HL-60/S4 treated with phorbol 12-myristate 13-acetate at 8.2 ng/mL for 4 days and 3 days (cell line): ENCODE data around the gene TBC1D30.
"Not testable (repeated sequence)": the region's sequence is repeated elsewhere in the genome, so short reads cannot be mapped to it uniquely, and the experiment has no call there.

Experiments
- in situ Hi-C: fragments of 300-500 bp; cut with MboI; formaldehyde crosslinking; loops from 2 replicates; pipeline ENCODE4 v1.15.0; 2022; ENCODE audit warnings: low sequenced_read_pairs

TBC1D30 gene, protein sequence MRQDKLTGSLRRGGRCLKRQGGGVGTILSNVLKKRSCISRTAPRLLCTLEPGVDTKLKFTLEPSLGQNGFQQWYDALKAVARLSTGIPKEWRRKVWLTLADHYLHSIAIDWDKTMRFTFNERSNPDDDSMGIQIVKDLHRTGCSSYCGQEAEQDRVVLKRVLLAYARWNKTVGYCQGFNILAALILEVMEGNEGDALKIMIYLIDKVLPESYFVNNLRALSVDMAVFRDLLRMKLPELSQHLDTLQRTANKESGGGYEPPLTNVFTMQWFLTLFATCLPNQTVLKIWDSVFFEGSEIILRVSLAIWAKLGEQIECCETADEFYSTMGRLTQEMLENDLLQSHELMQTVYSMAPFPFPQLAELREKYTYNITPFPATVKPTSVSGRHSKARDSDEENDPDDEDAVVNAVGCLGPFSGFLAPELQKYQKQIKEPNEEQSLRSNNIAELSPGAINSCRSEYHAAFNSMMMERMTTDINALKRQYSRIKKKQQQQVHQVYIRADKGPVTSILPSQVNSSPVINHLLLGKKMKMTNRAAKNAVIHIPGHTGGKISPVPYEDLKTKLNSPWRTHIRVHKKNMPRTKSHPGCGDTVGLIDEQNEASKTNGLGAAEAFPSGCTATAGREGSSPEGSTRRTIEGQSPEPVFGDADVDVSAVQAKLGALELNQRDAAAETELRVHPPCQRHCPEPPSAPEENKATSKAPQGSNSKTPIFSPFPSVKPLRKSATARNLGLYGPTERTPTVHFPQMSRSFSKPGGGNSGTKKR

DNA sequence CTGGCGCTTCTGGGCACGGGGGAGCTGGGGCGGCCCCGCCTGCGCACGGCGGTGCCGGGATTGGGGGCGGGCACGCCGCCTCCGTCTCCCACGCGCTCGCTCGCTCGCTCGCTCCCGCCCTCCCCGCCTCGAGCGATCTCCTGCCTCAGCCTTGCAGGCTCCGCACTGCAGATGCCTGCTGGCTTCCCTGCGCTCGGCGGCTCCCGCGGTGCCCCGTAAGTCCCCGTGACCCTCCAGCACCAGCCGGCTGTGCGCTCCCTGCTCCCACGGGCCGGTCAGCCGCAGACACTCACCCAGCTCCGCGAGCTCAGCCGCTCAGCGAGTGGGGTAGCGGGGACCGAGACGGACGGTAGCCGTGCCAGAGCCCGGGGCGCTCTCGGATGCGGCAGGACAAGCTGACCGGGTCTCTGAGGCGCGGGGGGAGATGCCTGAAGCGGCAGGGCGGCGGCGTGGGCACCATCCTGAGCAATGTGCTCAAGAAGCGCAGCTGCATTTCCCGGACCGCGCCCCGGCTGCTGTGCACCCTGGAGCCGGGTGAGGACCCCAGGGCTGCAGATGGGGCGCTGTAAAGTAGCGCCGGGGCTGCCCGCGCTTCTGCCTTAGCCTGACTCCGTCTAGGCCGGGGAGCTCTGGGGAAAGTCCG lies at the start of gene TBC1D30:
TSS of gene TBC1D30 (plus strand) at position 148 of the 643 bp plus-strand sequence. CDS start at position 381, 233 bp downstream.
- in situ Hi-C loops, result no loop called here

DNA sequence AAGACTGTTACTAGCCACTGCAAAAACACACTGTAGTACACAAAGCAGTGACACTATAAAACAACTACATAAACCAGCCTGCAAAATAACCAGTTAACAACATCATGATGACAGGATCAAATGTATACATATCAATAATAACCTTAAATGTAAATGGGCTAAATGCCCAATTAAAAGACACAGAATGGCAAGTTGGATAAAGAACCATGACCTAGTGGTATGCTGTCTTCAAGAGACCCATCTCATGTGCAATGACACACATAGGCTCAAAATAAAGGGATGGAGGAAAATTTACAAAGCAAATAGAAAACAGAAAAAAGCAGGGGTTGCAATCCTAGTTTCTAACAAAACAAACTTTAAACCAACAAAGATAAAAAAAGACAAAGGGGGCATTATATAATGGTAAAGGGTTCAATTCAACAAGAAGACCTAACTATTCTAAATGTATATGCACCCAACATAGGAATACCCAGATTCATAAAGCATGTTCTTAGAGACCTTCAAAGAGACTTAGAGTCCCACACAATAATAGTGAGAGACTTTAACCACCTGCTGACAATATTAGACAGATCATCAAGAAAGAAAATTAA lies 49.2 kb upstream of the TBC1D30 start:
- in situ Hi-C loops, result not testable (repeated sequence)

DNA sequence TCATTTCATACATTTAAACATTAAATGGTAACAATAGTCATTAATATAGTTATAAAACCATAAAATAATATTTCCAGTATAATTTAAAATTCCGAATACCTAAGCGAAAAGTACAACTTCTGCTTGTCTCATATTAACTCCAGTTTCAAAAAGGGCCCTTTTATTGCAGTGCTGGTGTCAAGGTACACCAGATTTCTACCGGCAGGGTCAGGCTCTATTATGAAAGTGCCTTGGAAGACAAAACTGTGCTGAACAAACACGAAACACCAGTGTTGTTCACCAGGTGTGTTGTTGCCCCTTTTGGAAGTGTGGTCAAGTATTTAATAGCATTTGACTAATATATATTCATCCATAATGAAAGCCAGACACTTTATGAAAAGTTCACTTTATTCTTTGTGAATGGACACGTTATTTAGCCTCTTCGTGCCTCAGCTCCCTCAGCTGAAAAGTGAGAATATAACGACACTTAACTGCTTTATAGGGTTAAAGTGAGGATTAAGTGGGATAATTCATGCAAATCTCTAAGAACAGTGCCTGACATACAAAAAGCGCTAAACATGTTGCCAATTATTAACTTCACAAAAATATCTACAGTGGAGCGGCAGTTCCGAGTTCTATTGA lies 45.0 kb upstream of the TBC1D30 start:
- in situ Hi-C loops, result no loop called here

DNA sequence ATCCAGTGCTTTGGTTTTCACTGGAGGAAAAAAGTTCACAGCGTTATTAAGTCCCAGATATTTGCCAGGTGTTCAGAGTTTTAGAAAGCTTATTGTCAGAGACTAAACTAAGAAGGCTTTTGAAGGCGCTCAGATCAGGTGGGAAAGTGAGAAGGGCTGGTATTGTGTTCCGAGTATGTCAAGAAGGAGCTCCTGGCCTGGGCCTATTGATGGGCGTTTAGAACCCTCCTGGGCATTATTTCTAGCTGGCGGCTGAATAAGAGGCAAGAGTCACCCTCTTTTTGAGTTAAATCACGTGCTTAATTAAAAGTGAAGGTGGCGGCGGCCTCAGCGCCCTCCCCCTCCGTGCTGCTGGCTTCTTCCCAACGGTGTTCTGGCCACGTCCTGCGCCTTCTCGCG lies 44.3 kb upstream of the TBC1D30 start:
- in situ Hi-C loops, result no loop called here

DNA sequence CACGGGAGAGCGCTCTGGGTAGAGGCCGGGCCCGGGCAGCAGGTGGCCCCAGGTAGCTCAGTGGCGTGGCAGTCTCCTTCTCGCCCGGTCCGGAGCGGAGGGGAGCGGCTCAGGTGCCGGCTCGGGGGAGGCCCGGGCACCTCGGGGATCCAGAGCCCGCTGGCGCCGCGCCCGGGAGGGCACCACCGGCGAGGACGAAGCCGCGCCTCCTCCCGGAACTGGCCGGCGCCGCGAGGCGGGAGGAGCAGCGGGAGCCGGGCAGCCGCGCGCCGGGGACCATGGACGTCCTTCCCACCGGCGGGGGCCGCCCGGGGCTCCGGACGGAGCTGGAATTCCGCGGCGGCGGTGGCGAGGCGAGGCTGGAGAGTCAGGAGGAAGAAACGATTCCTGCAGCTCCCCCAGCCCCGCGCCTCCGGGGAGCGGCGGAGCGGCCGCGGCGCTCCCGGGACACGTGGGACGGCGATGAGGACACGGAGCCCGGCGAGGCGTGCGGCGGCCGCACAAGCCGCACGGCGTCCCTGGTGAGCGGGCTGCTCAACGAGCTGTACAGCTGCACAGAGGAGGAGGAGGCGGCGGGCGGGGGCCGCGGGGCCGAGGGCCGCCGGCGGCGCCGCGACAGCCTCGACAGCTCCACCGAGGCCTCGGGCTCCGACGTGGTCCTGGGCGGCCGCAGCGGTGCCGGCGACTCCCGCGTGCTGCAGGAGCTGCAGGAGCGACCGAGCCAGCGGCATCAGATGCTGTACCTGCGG lies 43.7 kb upstream of the TBC1D30 start:
- in situ Hi-C loops, result no loop called here

DNA sequence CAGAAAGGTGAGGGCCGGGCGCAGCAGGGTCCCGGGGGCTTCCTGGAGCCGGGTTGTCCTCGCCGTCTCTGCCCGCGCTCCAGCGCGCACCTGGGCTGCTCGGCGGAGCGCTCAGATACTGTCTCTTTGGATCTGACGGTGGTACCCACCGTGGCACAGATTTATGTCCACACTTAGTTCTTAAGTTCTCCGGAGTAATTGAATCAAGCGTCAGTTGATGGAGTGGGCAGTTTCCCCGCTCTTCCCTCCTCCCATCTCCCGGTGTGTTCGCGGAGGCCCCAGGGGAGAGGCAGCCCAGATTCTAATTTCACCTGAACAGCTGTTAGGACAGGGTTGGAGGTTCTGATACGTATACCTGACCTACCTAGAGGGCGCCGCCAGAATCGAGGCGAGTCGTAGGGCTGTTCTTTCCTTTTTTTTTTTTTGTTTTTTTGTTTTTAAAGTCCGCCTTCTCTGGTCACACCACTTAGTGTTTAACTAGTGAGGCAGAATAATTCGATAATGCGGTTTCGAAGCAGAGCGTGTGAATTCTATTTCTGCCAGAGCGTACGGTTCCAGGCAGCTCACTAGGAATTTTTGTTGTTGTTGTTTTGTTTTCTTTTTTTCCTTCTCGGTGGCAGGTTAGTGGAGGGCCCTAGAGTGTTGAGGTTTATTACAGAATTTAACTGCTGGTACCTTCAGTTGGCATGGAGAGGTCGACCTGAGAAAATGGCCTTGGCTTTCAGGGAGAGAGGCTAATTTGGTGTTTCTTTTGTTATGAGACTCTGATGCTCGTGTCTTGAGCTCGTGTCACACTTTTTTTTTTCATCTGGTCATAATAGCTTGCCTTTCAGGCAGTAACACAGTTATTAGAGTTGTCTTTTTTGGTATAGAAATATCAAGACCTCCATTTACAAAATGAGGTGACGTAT lies 42.9 kb upstream of the TBC1D30 start:
- in situ Hi-C loops, result no loop called here

DNA sequence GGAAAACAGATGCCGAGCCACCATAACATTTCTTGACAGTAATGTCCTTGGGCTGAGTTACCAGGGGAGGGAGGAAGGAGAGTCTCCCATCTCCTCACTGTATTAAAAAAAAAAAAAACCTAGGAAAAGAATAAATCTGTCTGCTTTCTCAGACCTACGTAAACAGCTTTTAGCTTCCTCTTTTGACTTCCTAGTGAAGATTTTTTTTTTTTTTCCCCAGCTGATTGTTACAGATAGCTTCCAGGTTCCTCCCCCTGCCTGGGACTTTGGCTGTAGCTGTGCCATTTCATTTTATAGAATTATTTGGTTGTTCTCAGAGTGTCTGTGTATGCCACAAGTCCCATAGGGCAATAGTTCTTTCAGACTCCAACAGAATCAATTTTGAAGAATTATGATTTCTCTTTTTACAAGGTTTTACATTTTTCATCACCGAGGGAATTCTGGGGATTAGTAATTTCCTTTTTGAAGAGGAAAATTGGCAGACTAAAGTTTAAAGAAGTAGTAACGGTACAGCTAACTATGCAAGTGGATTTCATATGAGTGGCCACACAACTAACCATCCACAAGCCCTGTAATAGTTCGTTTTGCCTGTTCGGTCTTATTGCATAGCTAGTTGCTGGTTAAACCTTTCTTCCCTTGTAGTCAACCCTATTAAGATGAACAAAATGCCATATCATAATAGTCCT lies 42.1 kb upstream of the TBC1D30 start:
- in situ Hi-C loops, result no loop called here

DNA sequence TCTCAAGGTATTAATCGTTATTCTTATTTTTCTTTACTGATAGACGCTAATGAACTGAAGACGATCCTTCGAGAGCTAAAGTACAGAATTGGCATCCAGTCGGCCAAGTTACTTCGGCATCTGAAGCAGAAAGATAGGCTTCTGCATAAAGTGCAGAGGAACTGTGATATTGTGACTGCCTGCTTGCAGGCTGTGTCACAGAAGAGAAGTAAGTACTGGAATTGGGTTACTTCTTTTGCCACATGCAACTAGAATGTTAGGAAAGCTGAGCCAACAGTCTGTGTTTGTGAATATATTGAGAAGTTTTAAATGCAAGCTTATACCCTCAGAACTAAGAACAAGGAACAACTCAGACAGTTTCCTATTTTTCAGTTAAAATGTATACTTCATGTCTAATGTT lies 38.6 kb upstream of the TBC1D30 start:
- in situ Hi-C loops, result no loop called here

DNA sequence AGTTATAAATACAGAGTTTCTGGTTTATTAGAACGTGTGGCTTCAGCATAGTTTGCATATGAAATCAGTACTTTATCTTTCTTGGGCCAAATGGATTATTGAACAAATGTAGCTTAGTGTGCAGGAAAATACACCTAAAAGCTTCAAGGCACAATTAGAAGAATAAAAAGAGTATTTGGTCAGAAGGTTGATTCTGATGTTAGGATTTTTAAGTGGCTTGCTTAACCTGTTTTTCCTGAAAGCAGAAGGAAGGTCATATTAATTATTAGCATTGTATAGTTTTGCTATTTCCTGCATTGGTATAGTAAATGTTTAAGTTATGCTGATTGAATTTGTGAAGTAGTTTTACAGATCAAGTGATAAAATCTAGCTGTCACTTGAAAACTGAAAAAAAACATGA lies 34.3 kb upstream of the TBC1D30 start:
- in situ Hi-C loops, result no loop called here

DNA sequence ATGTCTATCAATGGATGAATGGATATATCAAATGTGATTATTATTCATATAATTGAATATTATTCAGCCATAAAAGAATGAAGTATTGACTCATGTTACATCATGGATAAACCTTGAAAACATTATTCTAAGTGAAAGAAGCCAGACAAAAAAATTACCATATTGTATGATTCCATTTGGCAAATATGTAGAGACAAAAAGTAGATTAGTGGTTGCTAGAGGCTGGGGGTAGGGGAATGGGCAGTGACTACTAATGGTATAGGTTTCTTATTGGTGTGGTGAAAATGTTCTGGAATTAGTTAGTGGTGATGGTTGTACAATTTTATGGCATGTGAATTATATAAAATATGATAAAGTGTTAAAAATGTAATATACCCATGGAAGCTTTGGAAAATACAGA lies 33.4 kb upstream of the TBC1D30 start:
- in situ Hi-C loops, result no loop called here

DNA sequence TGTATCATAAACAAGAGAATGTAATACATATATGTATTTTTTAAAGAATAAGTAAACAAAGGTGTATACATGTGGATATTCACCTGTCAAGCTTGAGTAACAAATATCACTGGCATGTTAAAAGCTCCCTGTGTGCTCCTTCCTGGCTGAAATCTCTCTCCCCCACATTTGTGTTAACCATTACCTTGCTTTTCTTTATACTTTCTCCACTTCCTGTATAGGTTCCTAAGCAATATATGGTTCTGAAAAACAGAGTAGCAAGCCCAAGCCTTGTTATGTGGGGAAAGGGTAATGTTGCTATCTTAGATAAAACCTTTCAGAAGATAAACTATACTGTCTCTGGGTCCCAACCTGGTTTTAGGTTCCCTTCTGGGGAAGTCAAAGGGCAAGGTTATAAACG lies 32.3 kb upstream of the TBC1D30 start:
- in situ Hi-C loops, result no loop called here

DNA sequence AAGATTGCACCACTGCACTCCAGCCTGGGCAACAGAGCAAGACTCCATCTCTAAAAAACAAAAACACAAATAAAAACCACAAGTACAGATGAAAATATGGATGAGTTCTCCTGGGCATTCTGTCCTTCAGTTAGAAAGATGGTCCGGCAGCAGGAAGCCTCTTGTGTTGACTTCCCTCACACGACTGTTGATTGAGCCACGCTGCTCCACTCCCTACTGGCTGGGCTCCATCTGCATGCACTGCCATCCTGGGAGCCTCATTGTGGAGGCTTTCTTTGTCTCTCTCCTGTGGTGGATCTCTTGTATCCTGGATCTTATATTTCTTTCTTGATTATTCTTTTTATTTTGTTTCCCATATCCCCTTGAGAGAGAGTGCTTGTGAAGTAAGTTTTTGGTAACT lies 30.8 kb upstream of the TBC1D30 start:
- in situ Hi-C loops, result no loop called here

DNA sequence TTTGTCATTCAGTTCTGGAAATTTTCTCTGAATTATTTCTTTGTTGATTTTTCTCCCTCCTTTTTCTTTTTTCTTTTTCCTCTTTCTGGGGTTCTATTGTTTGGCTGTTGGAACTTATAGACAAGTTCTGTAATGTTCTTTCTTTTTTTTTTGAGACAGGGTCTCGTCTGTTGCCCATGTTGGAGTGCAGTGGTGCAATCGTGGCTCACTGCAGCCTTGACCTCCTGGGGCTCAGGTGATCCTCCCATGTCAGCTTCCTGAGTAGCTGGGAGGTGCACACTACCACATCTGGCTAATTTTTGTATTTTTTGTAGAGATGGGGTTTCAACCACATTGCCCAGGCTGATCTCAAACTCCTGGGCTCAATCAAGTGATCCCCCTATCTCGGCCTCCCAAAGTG lies 30.1 kb upstream of the TBC1D30 start:
- in situ Hi-C loops, result no loop called here

DNA sequence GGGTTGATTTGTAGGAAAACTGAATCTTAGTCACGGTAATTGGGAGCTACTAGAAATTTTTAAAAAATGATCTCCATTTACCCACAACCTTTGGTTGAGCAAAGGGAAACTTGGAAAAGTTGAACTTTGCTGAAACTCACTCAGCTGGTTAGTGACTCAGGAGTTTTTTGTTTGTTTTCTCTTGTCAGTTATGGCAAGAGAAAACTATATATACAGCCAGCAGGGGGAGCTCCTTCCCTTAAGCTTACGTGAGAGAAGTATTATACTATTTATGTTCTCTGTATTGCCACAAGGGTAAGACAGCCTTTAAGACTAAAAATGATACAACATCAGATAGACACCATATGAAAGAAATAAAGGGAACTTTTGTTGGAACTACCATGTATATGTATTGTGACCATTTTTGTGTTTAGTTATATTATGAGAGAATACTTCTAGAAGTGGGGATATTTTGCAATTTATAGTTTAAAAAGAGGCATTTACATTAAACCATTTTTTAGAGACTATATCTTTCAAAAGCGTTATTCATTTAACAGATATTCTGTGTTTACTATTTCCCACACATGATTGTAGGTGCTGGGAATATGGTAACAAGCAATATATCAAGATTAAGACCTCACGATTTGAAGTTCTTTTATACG lies 28.1 kb upstream of the TBC1D30 start:
- in situ Hi-C loops, result no loop called here

DNA sequence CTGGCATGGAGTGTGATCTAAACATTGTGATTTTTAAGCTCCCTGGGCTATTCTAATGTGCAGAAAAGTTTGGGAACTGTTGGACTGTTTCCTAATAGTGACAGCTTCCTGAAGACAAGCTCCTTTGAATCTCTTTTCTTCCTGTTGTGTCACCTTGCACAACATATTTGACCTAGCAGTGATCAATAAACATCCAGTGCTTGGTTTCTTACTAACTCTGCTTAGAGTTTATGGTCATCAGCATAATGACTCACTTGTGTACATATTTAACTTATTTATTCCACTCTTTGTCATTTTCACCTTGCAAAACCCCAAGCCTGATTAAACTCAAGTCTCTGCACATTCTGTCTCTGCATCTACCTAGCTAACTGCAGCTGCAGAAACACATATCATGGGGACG lies 27.3 kb upstream of the TBC1D30 start:
- in situ Hi-C loops, result no loop called here

DNA sequence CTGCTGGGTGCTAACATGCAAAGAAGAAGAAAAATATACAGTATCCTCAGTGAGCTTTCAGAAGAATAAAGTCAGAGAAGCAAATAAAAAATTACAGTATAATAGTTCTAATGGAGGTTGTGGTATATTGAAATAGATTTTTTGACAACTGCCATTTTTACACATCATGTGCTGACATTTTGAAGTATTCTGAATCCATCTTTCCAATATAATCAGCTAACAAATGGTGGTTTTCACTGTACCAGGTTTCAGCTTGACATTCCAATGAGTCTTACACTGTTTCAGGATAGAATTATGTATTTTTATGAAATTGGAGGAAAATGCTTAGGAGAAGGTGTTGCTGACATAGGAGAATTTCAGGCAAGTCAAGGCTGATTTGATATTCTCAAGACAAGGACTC lies 26.3 kb upstream of the TBC1D30 start:
- in situ Hi-C loops, result no loop called here

DNA sequence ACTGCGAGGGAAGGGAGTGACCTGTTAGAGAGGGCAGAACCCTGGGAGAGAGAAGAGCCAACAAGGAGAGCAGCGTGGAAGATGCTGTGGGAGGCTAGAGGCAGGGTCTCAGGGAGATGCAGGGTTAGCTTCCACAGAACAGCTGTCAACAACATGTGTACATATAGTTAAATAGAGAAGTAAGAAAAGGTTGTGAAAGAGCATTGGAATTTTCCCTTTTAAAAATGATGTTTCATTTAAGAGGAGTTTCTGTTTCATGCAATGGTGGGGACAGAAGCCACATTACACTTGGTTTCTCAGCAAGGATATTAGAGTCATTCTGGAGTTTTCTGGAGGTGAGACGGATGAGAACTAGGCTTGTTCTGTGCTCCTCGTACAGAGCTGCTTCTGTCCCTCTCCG lies 23.8 kb upstream of the TBC1D30 start:
- in situ Hi-C loops, result no loop called here

DNA sequence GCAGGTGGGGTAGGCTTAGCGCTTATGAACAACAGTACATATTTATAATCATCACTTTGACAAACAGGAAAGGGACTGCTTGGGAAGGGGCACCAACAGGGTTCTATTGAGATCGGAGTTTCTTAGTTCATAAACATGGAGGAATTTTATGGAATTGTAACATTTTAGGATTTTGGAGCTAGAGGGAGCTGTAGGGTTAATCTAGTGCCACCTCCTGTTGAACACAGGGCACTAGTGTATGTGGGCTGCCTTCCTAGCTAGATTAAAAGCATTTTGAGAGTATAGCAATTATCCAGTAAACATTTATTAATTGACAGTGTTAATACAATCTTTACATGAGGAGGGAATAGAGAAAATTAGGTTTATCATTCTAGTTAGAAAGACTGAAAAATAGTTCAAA lies 23.1 kb upstream of the TBC1D30 start:
- in situ Hi-C loops, result no loop called here
